ENCODE data around the gene RNASE13.

Gene RNASE13

GRCh38 chr14:20998674-20999366 lies 35.8 kb downstream of the RNASE13 start, which contains the start of gene SLC39A2:
TSS of gene SLC39A2 (plus strand) at chr14:20999293. CDS start at chr14:20999447, 154 bp downstream.
- DNase-seq (ENCODE audit: low read depth), result peak; percentile 95
- peak within 1 kb of the TSS; percentile 11 for H3K4me3 ChIP-seq (ENCODE audit: low read length)

GRCh38 chr14:20998139-20998538 lies 36.5 kb downstream of the RNASE13 start:
- TF ChIP-seq CTCF (IDR thresholded peaks at IDR 0.05; ENCODE audit: insufficient read depth, low read depth, low read length, missing control alignments), result no peak
- peak overlapping the region; percentile 2 for H3K4me3 ChIP-seq (ENCODE audit: low read length)
- DNase-seq (ENCODE audit: low read depth), result peak; percentile 71

More at GRCh38 chr14:20998674-20999366, 35.8 kb downstream of the RNASE13 start, which contains the start of gene SLC39A2:
- no peak for TF ChIP-seq CTCF (IDR thresholded peaks at IDR 0.05; ENCODE audit: insufficient read depth, low read depth, low read length, missing control alignments)

- no peak for TF ChIP-seq CTCF (IDR thresholded peaks at IDR 0.05; ENCODE audit: insufficient read depth, low read depth, low read length, missing control alignments)
- no peak for DNase-seq (ENCODE audit: low read depth)
- no peak overlapping the region for H3K4me3 ChIP-seq (ENCODE audit: low read length)
These were observed 37.0 kb downstream of the RNASE13 start for GRCh38 chr14:20997564-20997963.

GRCh38 chr14:20997115-20997514 lies 37.5 kb downstream of the RNASE13 start:
- DNase-seq (ENCODE audit: low read depth), result no peak
- TF ChIP-seq CTCF (IDR thresholded peaks at IDR 0.05; ENCODE audit: insufficient read depth, low read depth, low read length, missing control alignments), result no peak
- no peak overlapping the region for H3K4me3 ChIP-seq (ENCODE audit: low read length)

- TF ChIP-seq CTCF (IDR thresholded peaks at IDR 0.05; ENCODE audit: insufficient read depth, low read depth, low read length, missing control alignments), result no peak
- DNase-seq (ENCODE audit: low read depth), result no peak
- no peak overlapping the region for H3K4me3 ChIP-seq (ENCODE audit: low read length)
These were observed 38.1 kb downstream of the RNASE13 start for GRCh38 chr14:20996521-20996920.

GRCh38 chr14:20989787-20990600 lies 44.6 kb downstream of the RNASE13 start, which contains the start of gene METTL17:
TSS of gene METTL17 (plus strand) at chr14:20989980. CDS start at chr14:20990003, 23 bp downstream.
- TF ChIP-seq CTCF (IDR thresholded peaks at IDR 0.05; ENCODE audit: insufficient read depth, low read depth, low read length, missing control alignments), result peak; percentile 48
- peak; percentile 98 for DNase-seq (ENCODE audit: low read depth)
- H3K4me3 ChIP-seq (ENCODE audit: low read length), result peak within 1 kb of the TSS; percentile 92
